Measurements from ENCODE around the gene BUB1.
"Not testable (repeated sequence)": the region's sequence is repeated elsewhere in the genome, so short reads cannot be mapped to it uniquely, and the experiment has no call there.

The BUB1 gene

DNA sequence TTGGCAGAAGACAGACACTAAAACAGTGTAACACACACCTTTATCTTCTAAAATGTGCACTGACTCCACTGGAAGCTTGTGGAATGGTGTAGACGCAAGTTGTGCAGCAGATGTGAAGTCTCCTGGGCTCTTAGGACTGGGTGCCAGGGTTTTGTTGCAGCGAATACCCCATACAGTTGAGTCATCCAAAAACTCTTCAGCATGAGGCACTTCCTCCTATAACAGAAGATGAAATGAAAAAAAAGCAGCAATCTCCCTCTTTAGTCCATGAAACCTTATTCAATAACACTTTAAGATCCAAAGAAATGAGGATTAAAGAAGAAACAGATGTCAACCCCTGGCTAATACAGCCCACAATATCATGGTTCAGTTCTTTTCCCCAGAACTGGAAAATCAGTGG, 22.2 kb downstream of the BUB1 start:
- DNase-seq (ENCODE audit: low read depth), result no peak

- DNase-seq (ENCODE audit: low read depth), result no peak
Observed at GRCh38 chr2:110653861-110654260, 24.0 kb downstream of the BUB1 start.

DNA sequence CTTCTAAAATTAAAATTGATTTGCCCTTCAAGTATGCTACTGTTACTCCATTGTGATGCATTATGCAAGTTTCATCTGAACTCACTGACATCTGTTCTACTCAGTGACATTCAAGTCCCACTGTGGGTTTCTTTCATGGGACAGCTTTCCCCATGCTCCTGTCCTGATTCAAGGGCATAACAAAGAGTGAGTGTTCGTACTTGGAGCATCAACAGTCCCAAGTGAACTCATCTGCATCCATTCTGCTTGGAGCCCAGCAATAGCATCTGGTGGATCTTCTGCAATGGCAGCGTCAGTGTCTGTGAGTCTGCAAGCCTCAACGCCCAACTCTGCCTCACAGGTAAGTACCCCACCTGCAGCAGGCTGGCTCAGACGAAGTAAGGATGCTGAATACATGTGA, 27.5 kb downstream of the BUB1 start:
- no peak for DNase-seq (ENCODE audit: low read depth)

GRCh38 chr2:110647777-110648176, 30.1 kb downstream of the BUB1 start:
- DNase-seq (ENCODE audit: low read depth), result no peak

- no peak for DNase-seq (ENCODE audit: low read depth)
Observed at GRCh38 chr2:110645616-110646015, 32.2 kb downstream of the BUB1 start.

GRCh38 chr2:110644357-110644756, 33.5 kb downstream of the BUB1 start:
- no peak for DNase-seq (ENCODE audit: low read depth)

GRCh38 chr2:110642360-110642759, 35.5 kb downstream of the BUB1 start:
- DNase-seq (ENCODE audit: low read depth), result no peak

DNA sequence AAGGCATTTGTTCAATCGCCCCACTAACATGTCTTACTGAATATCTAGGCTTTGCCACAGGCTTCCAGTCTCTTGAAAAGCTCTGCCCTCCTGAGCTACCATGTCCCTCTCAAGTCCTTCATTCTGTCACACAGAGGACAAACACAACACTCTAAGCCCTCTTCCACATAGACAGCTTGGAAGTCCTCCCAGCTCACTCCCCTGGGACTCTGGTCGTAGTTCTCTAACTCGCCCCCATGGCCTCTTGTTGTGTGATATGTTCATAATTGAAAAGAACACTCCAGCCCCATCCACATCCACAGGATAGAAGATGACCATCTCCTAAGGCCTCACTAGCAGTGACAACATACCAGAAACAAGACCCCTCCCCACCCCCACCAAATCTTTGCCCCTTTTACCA, 37.9 kb downstream of the BUB1 start:
- no peak for DNase-seq (ENCODE audit: low read depth)

DNA sequence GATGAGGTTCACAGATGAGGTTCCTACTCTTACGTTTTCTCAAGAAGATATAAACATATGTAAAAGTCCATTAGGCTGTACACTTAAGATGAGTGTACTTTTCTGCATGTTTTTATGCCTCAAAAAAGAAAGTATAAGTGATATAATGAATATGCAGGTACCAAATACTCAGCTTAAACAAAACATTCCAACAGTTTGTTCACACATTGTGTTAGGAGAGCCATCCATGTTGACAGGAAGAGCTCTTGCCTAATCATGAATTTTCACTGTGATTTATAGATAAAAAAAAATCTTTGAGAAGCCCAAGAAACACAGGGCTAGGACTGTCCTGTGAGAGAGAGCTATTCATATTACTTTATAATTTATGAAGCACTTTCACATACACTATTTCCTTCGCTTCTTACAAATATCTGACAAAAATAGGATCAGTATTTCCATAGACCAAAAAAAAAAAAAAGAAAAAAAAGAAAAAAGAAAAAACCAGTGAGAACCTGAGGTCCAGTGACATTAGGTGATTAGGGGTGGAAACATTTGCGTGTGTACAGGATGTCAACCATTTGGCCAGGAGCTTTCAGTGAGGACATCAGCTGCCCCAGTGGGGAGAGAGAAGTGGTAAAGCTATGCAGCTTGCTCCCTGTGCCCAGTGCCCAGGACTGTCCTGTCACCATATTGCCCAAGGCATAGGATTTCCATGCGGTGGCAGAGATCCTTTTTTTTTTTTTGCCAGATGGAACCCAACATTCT, 38.7 kb downstream of the BUB1 start:
- DNase-seq (ENCODE audit: low read depth), result no peak

DNA sequence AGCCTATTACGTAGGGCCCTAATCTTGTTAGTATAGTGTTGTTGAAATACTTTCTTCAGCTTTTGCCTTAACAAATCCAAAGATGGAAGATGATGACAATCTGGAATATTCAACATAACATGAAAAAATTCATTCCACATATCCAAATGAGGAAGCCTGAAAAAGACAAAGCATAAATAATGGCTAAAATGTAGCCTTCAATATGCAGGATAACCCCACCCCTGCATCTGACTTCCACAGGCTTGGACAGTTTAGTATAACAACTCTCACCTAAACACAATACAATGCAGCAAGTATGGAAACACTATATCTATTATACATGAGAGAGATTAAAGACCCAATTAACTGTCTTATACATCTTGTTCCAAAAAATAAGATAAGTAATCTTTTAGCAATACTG, 39.9 kb downstream of the BUB1 start:
- DNase-seq (ENCODE audit: low read depth), result no peak

DNA sequence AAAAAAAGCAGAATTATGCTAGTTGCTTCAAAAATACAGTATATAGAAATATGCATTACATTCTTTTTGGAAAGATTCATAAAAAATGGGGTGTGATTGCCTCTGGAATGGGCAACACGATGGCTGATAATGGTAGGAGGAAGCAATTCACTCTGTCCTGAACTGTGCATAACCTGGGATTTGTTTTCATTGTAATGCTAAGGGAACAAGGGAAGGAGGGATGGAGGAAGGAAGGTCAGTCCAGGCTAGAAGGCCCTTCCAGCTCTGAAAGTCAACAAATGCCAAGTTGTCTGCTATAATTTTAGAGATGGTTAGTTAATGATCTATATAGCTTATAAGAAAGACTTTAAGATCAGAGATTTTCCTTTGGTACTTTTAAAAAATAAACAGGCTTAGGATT, 40.8 kb downstream of the BUB1 start:
- no peak for DNase-seq (ENCODE audit: low read depth)

DNA sequence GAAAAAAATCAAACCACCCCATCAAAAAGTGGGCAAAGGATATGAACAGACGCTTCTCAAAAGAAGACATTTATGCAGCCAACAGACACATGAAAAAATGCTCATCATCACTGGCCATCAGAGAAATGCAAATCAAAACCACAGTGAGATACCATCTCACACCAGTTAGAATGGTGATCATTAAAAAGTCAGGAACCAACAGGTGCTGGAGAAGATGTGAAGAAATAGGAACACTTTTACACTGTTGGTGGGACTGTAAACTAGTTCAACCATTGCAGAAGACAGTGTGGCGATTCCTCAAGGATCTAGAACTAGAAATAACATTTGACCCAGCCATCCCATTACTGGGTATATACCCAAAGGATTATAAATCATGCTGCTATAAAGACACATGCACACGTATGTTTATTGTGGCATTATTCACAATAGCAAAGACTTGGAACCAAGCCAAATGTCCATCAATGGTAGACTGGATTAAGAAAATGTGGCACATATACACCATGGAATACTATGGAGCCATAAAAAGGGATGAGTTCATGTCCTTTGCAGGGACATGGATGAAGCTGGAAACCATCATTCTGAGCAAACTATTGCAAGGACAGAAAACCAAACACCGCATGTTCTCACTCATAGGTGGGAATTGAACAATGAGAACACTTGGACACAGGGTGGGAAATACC, 41.8 kb downstream of the BUB1 start:
- not testable (repeated sequence) for DNase-seq (ENCODE audit: low read depth)

DNA sequence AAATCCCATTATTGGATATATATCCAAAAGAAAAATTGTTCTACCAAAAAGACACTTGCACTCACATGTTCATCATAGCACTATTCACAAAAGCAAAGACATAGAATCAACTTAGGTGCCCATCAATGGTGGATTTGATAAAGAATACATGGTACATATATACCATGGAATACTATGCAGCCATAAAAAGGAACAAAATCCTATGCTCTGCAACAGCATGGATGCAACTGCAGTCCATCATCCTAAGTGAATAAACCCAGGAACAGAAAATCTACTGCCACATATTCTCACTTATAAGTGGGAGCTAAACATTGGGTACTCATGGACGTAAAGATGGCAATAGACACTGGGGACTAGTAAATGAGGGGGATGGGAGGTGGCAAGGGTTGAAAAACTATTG, 50.5 kb downstream of the BUB1 start:
- DNase-seq (ENCODE audit: low read depth), result not testable (repeated sequence)

DNA sequence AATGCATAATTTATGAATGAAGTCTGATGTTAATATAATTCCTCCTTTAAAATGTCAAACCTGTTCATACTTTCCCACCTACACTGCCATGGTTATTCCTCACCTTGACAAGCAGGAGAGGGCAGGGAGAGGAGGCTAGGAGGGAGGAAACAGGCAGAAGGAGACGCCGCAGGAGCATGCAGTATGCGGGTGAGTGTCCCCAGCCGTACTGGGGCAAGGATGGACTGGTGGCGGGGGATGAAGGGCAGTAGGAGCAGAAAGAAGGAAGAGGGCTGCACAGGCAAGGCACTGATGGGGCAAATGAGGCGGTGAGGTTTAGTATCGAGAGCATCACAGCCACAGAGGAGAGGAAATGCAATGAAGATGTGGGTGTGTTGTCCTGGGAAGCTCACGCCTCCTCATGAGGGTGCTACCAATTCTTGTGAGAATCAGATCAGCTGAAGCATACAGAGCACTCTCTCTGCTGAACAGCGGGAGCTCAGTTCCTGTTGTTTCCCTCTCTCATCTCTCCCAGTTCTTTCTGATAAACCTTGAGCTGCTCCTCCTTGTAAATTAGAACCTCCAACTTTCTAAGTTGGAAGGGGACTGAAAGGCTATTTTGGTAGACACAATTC, 58.4 kb downstream of the BUB1 start:
- DNase-seq (ENCODE audit: low read depth), result not testable (repeated sequence)

GRCh38 chr2:110613927-110614326, 63.9 kb downstream of the BUB1 start:
- DNase-seq (ENCODE audit: low read depth), result not testable (repeated sequence)

GRCh38 chr2:110610613-110611250, 67.1 kb downstream of the BUB1 start:
- DNase-seq (ENCODE audit: low read depth), result not testable (repeated sequence)

- DNase-seq (ENCODE audit: low read depth), result not testable (repeated sequence)
Observed at GRCh38 chr2:110609843-110610612, 67.8 kb downstream of the BUB1 start.

GRCh38 chr2:110608788-110609502, 68.9 kb downstream of the BUB1 start:
- DNase-seq (ENCODE audit: low read depth), result not testable (repeated sequence)

GRCh38 chr2:110605057-110605456, 72.8 kb downstream of the BUB1 start:
- not testable (repeated sequence) for DNase-seq (ENCODE audit: low read depth)

- DNase-seq (ENCODE audit: low read depth), result not testable (repeated sequence)
Observed at GRCh38 chr2:110603917-110604591, 73.8 kb downstream of the BUB1 start.

GRCh38 chr2:110602139-110602538, 75.7 kb downstream of the BUB1 start:
- not testable (repeated sequence) for DNase-seq (ENCODE audit: low read depth)

Data from GM04503 (cell line).